Measurements from ENCODE around the gene RIMKLB. TPM values are rescaled to one million over a fixed set of nuclear protein-coding genes. Genes with fewer than 3 reads are reported as not detected.

Gene RIMKLB
- total RNA-seq, 1 donor from 2014 or later: 30.0 TPM

DNA sequence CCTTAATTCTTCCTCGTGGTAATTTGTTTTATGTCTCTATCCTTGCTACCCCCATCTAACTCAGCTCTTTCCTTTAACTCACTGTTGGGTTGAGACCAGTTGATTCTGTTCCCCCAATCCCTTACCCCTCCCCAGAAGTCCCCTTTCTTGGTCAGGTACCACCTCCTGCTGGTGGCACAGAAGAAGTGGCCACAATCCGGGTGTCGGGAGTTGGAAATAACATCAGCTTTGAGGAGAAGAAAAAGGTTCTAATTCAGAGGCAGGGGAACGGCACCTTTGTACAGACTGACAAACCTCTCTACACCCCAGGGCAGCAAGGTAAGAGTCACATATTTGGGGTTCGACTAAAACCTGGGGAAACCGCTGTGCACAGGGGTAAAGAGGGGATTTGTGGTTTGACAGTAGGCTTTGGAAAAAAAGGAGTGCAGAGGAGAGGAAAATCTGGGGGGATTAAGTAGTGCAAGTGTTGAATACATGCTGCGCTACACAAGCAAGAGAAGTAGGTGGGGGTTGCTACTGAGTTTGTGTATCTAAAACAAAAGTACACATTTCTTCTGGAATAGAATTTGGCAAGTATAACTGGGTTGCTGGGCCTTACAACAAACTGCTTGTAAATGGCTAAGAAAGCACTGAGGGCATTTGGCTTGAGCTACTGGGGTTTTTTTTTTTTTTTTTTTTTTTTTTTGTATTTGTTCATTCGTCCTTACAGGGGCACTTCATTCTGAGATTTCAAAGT lies 125.9 kb downstream of the RIMKLB start:
- H3K27me3 ChIP-seq (ENCODE audit: control insufficient read depth, insufficient read depth, low read length): no peaks in the 10 kb centered on the region
- TF ChIP-seq, protein P1, sequence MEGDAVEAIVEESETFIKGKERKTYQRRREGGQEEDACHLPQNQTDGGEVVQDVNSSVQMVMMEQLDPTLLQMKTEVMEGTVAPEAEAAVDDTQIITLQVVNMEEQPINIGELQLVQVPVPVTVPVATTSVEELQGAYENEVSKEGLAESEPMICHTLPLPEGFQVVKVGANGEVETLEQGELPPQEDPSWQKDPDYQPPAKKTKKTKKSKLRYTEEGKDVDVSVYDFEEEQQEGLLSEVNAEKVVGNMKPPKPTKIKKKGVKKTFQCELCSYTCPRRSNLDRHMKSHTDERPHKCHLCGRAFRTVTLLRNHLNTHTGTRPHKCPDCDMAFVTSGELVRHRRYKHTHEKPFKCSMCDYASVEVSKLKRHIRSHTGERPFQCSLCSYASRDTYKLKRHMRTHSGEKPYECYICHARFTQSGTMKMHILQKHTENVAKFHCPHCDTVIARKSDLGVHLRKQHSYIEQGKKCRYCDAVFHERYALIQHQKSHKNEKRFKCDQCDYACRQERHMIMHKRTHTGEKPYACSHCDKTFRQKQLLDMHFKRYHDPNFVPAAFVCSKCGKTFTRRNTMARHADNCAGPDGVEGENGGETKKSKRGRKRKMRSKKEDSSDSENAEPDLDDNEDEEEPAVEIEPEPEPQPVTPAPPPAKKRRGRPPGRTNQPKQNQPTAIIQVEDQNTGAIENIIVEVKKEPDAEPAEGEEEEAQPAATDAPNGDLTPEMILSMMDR (IDR thresholded peaks at IDR 0.05; ENCODE audit: insufficient read depth, low read length, poor library complexity, severe bottlenecking): peak; percentile 49
- DNase-seq (ENCODE audit: low read depth): no peak
- no peak overlapping the region for H3K4me3 ChIP-seq (ENCODE audit: low read depth, low read length)
- H3K36me3 ChIP-seq (ENCODE audit: control insufficient read depth, insufficient read depth, low read length): no peaks in the 10 kb centered on the region

DNA sequence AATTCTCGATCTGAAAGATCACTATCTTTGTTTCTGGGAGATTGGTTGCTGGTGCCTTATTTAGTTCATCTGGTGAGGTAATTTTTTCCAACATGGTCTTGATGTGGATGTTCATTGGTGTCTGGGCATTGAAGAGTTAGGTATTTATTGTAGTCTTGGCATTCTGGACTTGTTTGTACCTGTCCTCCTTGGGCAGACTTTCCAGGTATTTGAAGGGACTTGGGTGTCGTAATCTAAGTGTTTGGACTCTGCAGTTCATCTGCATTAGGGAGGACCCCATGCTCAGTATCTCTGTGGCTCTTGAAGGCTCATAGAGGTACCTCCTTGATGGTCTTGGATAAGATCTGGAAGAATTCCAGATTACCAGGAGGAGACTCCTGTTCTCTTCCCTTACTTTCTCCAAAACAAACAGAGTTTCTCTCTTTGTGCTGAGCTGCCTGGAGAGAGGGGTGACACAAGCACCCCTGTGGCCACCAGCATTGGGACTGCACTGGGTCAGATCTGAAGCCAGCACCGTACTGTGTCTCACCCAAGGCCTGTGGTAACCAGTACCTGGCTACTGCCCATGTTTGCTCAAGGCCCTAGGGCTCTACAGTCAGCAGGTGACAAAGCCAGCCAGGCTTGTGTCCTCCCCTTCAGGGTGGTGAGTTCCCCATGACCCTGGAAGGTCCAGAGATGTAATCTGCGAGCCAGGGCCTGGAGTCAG lies 129.9 kb downstream of the RIMKLB start:
- no peak overlapping the region for H3K4me3 ChIP-seq (ENCODE audit: low read depth, low read length)
- DNase-seq (ENCODE audit: low read depth): no peak

DNA sequence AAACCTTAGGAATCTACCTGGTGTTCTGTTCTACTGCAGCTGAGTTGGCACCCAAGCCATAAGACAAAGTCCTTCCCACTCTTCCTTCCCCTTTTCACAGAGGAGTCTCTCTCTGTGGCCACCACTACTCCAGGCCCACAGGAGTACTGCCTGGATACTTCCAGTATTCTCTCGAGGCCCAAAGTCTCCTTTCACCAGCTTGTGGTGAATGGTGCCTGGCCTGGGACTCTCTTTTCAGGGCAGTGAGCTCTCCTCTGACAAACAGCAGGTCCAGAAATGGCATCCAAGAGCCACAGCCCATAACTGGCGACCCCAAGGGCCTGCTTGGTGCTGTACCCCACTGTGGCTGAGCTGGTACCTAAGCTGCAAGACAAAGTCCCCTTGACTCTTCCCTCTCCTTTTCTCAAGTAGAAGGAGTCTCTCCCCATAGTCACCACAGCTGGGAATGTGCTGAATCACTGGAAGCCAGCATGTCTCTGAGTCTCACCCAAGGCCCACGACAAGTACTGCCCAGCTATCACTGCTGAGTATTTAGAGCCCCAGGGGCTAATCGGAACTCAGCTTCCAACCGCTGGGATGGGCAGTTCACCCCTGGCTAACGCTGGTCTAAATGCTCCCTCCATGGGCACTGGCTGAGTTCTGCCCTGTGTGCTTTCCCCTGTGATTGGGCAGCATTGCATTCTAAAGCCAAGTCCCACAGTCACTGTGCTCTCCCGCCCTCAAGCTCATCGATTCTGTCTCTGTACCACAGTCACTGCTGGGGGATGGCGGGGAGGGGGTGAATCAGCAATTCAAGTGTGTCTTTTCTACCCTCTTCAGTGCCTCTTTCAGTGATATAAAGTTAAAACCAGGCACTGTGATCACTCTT lies 130.7 kb downstream of the RIMKLB start:
- Histone ChIP-seq H3K27me3 (ENCODE audit: control insufficient read depth, insufficient read depth, low read length) (no peaks in the 10 kb centered on the region), H3K36me3 (ENCODE audit: control insufficient read depth, insufficient read depth, low read length) (no peaks in the 10 kb centered on the region), H3K4me3 (ENCODE audit: low read depth, low read length) (no peak overlapping the region)
- no peak for DNase-seq (ENCODE audit: low read depth)
- TF ChIP-seq, protein P1 (IDR thresholded peaks at IDR 0.05; ENCODE audit: insufficient read depth, low read length, poor library complexity, severe bottlenecking): no peak

More for the DNA sequence above, 129.9 kb downstream of the RIMKLB start:
- H3K36me3 ChIP-seq (ENCODE audit: control insufficient read depth, insufficient read depth, low read length): no peaks in the 10 kb centered on the region
- no peaks in the 10 kb centered on the region for H3K27me3 ChIP-seq (ENCODE audit: control insufficient read depth, insufficient read depth, low read length)
- TF ChIP-seq, protein P1 (IDR thresholded peaks at IDR 0.05; ENCODE audit: insufficient read depth, low read length, poor library complexity, severe bottlenecking): no peak

DNA sequence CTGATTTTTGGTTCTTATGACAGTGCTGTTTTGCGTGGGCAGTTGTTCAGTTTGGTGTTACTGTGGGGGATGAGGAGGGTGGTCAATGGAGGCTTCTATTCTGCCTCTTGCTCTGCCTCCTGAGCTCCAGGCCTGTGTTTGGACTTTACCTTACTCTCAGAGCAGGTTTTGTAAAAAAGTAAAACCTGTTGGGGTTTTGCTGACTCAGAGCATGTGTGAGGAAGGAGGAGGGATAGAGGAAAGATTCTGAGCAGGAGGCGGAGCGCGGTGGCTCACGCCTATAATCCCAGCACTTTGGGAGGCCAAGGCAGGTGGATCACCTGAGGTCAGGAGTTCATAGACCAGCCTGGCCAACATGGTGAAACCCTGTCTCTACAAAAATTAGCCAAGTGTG lies 131.3 kb downstream of the RIMKLB start:
- no peaks in the 10 kb centered on the region for H3K36me3 ChIP-seq (ENCODE audit: control insufficient read depth, insufficient read depth, low read length)
- H3K27me3 ChIP-seq (ENCODE audit: control insufficient read depth, insufficient read depth, low read length): no peaks in the 10 kb centered on the region
- no peak for DNase-seq (ENCODE audit: low read depth)
- H3K4me3 ChIP-seq (ENCODE audit: low read depth, low read length): no peak overlapping the region
- TF ChIP-seq, protein P1 (IDR thresholded peaks at IDR 0.05; ENCODE audit: insufficient read depth, low read length, poor library complexity, severe bottlenecking): no peak

DNA sequence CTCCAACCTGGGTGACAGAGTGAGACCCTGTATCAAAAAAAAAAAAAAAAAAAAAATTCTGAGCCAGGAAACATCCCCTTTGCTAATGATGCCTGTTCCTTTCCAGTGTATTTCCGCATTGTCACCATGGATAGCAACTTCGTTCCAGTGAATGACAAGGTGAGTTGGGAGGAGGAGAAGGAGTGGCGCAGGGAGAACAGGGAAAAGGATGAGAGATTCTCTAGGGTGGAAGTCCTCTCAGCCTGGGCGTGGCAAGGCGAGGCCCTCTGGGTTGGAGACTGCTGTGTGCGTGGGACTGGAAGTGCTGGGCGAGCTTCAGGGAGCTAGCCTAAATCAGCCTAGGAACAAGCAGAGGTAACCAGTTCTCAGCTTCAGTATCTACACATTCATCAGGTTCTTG lies 131.8 kb downstream of the RIMKLB start:
- Histone ChIP-seq H3K4me3 (ENCODE audit: low read depth, low read length) (no peak overlapping the region), H3K36me3 (ENCODE audit: control insufficient read depth, insufficient read depth, low read length) (no peaks in the 10 kb centered on the region), H3K27me3 (ENCODE audit: control insufficient read depth, insufficient read depth, low read length) (no peaks in the 10 kb centered on the region)
- TF ChIP-seq, protein P1 (IDR thresholded peaks at IDR 0.05; ENCODE audit: insufficient read depth, low read length, poor library complexity, severe bottlenecking): no peak
- no peak for DNase-seq (ENCODE audit: low read depth)

Measured in kidney epithelial cell (primary cell).